ENCODE data around the gene RNASE7. TPM values are rescaled to one million over a fixed set of nuclear protein-coding genes. Genes with fewer than 3 reads are reported as not detected.
A peak's percentile ranks its signal among the peaks of the same experiment; 100 is the strongest.

Gene RNASE7
- total and polyA plus RNA-seq, 8 donors: 0.14 to 0.24 (median 0.20) TPM; not detected in 4

DNA sequence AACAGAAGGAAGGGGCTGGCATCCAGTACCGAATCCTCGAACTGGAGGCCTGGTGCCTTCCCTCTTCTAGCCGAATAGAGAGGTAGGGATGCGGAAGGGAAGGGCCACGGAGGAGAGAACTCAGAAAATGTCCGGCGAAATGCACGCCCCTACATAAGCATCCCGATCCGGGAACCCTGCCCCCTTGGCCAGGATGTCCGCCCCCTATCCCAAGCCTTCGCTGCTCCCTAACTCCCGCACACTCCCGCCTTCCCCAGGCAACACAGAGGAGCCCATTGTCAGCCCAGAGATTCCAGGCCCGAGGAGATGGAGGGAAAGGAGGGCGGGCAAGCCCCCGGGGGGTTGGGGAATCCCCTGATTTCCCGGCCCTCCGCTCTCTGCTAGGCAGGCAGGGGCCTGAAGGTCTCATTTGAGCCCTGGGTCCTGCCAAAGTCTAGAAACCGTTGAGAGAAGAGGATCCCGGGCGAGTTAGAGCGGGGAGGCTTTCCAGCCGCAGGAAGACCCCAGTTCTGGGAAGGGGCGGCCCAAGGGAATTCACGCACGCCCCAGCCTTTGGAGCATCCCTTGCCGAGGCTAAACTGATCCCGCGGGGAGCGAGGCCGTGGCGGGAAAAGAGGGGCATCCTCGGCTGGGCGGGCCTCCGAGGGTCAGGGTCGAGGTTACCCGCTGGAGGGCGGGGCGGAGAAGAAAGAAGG lies 27.4 kb downstream of the RNASE7 start:
- Histone ChIP-seq H3K27me3 (peaks cover 4 to 32% of the 10 kb centered on the region in 2 donors), H3K36me3 (peaks cover 0 to 8% of the 10 kb centered on the region in 2 donors), H3K4me3 (peak overlapping the region; percentile 67 to 74), H3K27ac (peak overlapping the region; percentile 88 to 89), H3K4me1 (peaks cover 17 to 44% of the 10 kb centered on the region in 2 donors), H3K9me3 (no peaks in the 10 kb centered on the region)
- DNase-seq (peak in 3 of 4 donors; percentile 64 to 69 (median 65)), ATAC-seq (peak; percentile 2)
- intact Hi-C loops (cut with DNase I): no loop called here
- TF ChIP-seq, protein P1, sequence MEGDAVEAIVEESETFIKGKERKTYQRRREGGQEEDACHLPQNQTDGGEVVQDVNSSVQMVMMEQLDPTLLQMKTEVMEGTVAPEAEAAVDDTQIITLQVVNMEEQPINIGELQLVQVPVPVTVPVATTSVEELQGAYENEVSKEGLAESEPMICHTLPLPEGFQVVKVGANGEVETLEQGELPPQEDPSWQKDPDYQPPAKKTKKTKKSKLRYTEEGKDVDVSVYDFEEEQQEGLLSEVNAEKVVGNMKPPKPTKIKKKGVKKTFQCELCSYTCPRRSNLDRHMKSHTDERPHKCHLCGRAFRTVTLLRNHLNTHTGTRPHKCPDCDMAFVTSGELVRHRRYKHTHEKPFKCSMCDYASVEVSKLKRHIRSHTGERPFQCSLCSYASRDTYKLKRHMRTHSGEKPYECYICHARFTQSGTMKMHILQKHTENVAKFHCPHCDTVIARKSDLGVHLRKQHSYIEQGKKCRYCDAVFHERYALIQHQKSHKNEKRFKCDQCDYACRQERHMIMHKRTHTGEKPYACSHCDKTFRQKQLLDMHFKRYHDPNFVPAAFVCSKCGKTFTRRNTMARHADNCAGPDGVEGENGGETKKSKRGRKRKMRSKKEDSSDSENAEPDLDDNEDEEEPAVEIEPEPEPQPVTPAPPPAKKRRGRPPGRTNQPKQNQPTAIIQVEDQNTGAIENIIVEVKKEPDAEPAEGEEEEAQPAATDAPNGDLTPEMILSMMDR (IDR thresholded peaks at IDR 0.05): no peak

DNA sequence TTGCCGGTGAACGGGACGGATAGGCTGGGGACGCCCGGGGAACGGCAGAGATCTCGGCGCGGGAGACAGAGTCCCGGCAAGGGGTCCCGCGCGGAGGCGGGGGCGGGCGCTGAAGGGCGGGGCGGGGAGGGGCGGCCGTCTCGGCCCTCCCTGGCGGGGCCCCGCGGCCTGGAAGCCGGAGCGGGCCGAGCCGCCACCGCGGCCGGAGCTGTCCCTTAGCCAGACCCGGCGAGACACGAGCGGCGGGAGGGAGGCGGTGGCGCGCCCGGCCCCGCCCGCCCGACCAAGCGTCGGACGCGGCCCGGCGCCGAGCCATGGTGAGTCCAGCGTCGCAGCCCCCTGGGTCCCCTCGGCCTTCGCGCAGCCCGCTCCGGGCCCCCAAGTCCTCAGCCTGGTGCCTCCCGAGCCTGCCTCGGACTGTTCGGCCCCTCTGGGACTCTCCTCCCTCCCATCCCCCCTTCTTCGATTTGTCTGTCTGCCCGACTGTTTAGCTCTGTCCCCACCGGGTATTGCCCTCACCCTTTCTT lies 28.0 kb downstream of the RNASE7 start, which contains the start of gene ARHGEF40:
Gene ARHGEF40 (plus strand): TSS at position 222 of the 527 bp plus-strand sequence. CDS start 93 bp downstream, at position 315.
- TF ChIP-seq, protein P1 (IDR thresholded peaks at IDR 0.05): no peak
- Histone ChIP-seq H3K9me3 (no peaks in the 10 kb centered on the region), H3K27me3 (peaks cover 4 to 32% of the 10 kb centered on the region in 2 donors), H3K36me3 (peaks cover 0 to 14% of the 10 kb centered on the region in 2 donors), H3K4me1 (peaks cover 17 to 44% of the 10 kb centered on the region in 2 donors), H3K4me3 (peak within 1 kb of the TSS; percentile 67 to 74), H3K27ac (peak within 1 kb of the TSS; percentile 88 to 89)
- DNase-seq (peak in 2 of 4 donors; percentile 78 to 91), ATAC-seq (peak; percentile 67)
- intact Hi-C loops (cut with DNase I): no loop called here

DNA sequence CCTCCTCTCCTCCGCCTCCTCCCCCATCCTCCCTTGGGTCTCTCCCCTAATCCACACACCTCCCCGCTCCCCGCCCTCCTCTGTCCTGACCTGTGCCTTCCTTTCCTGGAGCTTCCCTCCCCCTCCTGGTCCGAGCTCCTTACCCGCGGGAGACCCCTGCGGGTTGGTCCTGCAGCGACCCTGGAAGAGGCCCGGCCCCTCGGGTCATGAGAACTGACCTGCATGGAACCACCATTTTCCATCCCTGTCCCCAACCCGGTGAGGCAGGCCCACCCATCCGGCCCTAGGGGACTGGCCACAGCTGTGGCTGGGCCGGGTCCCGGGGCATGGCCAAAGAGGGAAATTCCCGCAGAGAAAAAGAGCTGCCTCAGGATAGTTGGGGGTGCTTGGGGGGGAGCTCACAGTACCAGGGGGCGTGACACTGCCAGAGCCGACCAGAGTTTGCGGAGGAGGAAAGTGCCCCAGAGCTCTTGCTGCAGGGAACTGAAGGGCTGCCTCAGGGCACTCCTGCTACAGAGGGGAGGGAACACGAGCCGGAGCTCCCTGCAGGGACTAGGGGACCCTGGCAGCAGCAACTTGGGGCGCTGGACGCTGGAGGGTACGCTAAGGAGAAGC lies 28.6 kb downstream of the RNASE7 start:
- peak overlapping the region; percentile 67 to 74 for H3K4me3 ChIP-seq
- H3K27ac ChIP-seq: peak overlapping the region; percentile 88 to 89
- no peaks in the 10 kb centered on the region for H3K9me3 ChIP-seq
- TF ChIP-seq, protein P1 (IDR thresholded peaks at IDR 0.05): no peak
- peak in 3 of 4 donors; percentile 56 to 82 (median 60) for DNase-seq
- intact Hi-C loops (cut with DNase I): no loop called here
- peaks cover 4 to 32% of the 10 kb centered on the region in 2 donors for H3K27me3 ChIP-seq
- peaks cover 0 to 20% of the 10 kb centered on the region in 2 donors for H3K36me3 ChIP-seq
- H3K4me1 ChIP-seq: peaks cover 17 to 44% of the 10 kb centered on the region in 2 donors
- ATAC-seq: peak; percentile 48

DNA sequence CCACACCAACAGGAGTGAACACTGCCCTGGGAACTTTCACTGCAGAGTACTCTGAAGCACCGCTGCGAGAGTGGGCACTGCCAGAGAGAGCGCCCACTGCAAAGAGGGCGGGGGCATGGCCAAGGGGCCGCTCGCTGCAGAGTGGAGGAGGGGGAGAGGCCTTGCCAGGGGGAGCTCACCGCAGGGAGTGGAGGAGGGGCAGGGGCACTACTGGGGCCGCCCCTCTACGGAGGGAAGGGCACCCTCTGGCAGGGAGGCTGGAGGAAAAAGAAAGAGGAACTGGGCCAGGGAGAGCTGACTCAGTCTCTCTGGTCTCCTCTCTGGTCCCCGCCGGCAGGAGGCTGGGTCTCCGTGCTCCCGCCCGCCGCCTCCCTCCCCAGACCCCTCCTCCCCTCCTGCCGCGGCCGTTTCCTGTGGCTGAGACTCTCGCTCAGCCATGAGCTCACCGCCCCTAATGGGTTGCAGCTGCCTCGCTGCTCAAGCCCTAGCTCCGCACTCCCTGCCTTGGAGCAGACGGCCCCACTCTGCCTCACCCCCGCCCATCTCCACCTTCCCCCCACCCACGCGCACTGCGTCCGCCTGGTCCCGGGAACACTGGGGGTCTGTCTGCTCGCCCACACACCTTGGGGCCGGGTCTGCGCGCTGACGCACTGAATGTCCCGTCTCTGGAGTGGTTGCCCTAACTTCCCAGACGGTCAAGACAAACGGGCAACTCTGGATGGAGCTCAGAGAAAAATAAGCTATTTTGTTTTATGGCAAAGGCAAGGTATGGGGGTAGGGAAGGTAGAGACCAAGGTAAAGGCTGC lies 29.3 kb downstream of the RNASE7 start:
- Histone ChIP-seq H3K27ac (peak overlapping the region; percentile 88 to 89), H3K27me3 (peaks cover 4 to 32% of the 10 kb centered on the region in 2 donors), H3K4me1 (peaks cover 17 to 44% of the 10 kb centered on the region in 2 donors), H3K4me3 (peak overlapping the region; percentile 67 to 74), H3K9me3 (no peaks in the 10 kb centered on the region), H3K36me3 (peaks cover 0 to 27% of the 10 kb centered on the region in 2 donors)
- intact Hi-C loops (cut with DNase I): no loop called here
- DNase-seq (peak; percentile 89 to 96 (median 94)), ATAC-seq (peak; percentile 70)
- TF ChIP-seq, protein P1 (IDR thresholded peaks at IDR 0.05): no peak
